Measurements from ENCODE around the gene FLT3.

Gene FLT3

GRCh38 chr13:27954406-27954851 lies 145.9 kb downstream of the FLT3 start:
- H3K4me3 ChIP-seq (ENCODE audit: low read length), result no peak overlapping the region
- H4K20me1 ChIP-seq (ENCODE audit: insufficient read depth, low read length), result no peaks in the 10 kb centered on the region
- no peaks in the 10 kb centered on the region for H3K36me3 ChIP-seq (replicated peaks; ENCODE audit: low read depth, low read length)
- no peak overlapping the region for H3K27ac ChIP-seq (ENCODE audit: low read length)
- no peaks in the 10 kb centered on the region for H3K79me2 ChIP-seq (ENCODE audit: low read length)
- H3K9me3 ChIP-seq (ENCODE audit: insufficient read depth, low read length), result no peaks in the 10 kb centered on the region
- H3K9ac ChIP-seq (ENCODE audit: low read length), result no peak overlapping the region
- no peaks in the 10 kb centered on the region for H3K27me3 ChIP-seq (ENCODE audit: low read depth, low read length)
- peak overlapping the region; percentile 75; the same call in 1 of the 2 replicates for H3K4me2 ChIP-seq (ENCODE audit: low read length)
- no peak overlapping the region for H2AFZ ChIP-seq (ENCODE audit: low read depth, low read length)
- TF ChIP-seq, protein P1, sequence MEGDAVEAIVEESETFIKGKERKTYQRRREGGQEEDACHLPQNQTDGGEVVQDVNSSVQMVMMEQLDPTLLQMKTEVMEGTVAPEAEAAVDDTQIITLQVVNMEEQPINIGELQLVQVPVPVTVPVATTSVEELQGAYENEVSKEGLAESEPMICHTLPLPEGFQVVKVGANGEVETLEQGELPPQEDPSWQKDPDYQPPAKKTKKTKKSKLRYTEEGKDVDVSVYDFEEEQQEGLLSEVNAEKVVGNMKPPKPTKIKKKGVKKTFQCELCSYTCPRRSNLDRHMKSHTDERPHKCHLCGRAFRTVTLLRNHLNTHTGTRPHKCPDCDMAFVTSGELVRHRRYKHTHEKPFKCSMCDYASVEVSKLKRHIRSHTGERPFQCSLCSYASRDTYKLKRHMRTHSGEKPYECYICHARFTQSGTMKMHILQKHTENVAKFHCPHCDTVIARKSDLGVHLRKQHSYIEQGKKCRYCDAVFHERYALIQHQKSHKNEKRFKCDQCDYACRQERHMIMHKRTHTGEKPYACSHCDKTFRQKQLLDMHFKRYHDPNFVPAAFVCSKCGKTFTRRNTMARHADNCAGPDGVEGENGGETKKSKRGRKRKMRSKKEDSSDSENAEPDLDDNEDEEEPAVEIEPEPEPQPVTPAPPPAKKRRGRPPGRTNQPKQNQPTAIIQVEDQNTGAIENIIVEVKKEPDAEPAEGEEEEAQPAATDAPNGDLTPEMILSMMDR (IDR thresholded peaks at IDR 0.05; ENCODE audit: low read depth, low read length), result no peak
- no peak for TF ChIP-seq EZH2phosphoT487 (IDR thresholded peaks at IDR 0.05; ENCODE audit: low read depth)
- peaks cover 4% of the 10 kb centered on the region; the same call in 1 of the 2 replicates for H3K4me1 ChIP-seq (ENCODE audit: low read length)

- TF ChIP-seq, protein P1 (IDR thresholded peaks at IDR 0.05; ENCODE audit: low read depth, low read length), result peak; percentile 58
- TF ChIP-seq EZH2phosphoT487 (IDR thresholded peaks at IDR 0.05; ENCODE audit: low read depth), result no peak
- no peaks in the 10 kb centered on the region for H4K20me1 ChIP-seq (ENCODE audit: insufficient read depth, low read length)
- no peaks in the 10 kb centered on the region for H3K36me3 ChIP-seq (replicated peaks; ENCODE audit: low read depth, low read length)
- peak overlapping the region; percentile 91 for H2AFZ ChIP-seq (ENCODE audit: low read depth, low read length)
- peak overlapping the region; percentile 76 for H3K4me3 ChIP-seq (ENCODE audit: low read length)
- H3K4me2 ChIP-seq (ENCODE audit: low read length), result peak overlapping the region; percentile 75
- no peaks in the 10 kb centered on the region for H3K79me2 ChIP-seq (ENCODE audit: low read length)
- H3K27ac ChIP-seq (ENCODE audit: low read length), result peak overlapping the region; percentile 20; the same call in 1 of the 2 replicates
- H3K27me3 ChIP-seq (ENCODE audit: low read depth, low read length), result no peaks in the 10 kb centered on the region
- no peaks in the 10 kb centered on the region for H3K9me3 ChIP-seq (ENCODE audit: insufficient read depth, low read length)
- peaks cover 4% of the 10 kb centered on the region; the same call in 1 of the 2 replicates for H3K4me1 ChIP-seq (ENCODE audit: low read length)
- peak overlapping the region; percentile 71 for H3K9ac ChIP-seq (ENCODE audit: low read length)
Observed at GRCh38 chr13:27953676-27954405, 146.5 kb downstream of the FLT3 start.

Data from OCI-LY3 (cell line).